ENCODE data around the gene PRKAG2.

The PRKAG2 gene

GRCh38 chr7:151900986-151901621 is 24.2 kb upstream of the PRKAG2 start:
- in situ Hi-C loops (cut with MboI; ENCODE audit: low sequenced_read_pairs) = no loop called here

- in situ Hi-C loops (cut with MboI; ENCODE audit: low sequenced_read_pairs) = no loop called here
Observed at GRCh38 chr7:151900591-151900985, 23.7 kb upstream of the PRKAG2 start.

GRCh38 chr7:151899513-151900360 is 22.8 kb upstream of the PRKAG2 start:
- in situ Hi-C loops (cut with MboI; ENCODE audit: low sequenced_read_pairs) = no loop called here

- in situ Hi-C loops (cut with MboI; ENCODE audit: low sequenced_read_pairs) = no loop called here
Observed at GRCh38 chr7:151897951-151898686, 21.2 kb upstream of the PRKAG2 start.

GRCh38 chr7:151897161-151897731 is 20.3 kb upstream of the PRKAG2 start:
- in situ Hi-C loops (cut with MboI; ENCODE audit: low sequenced_read_pairs) = no loop called here

GRCh38 chr7:151896486-151896885 is 19.6 kb upstream of the PRKAG2 start:
- in situ Hi-C loops (cut with MboI; ENCODE audit: low sequenced_read_pairs) = no loop called here

GRCh38 chr7:151896086-151896485 is 19.2 kb upstream of the PRKAG2 start:
- in situ Hi-C loops (cut with MboI; ENCODE audit: low sequenced_read_pairs) = no loop called here

- in situ Hi-C loops (cut with MboI; ENCODE audit: low sequenced_read_pairs) = no loop called here
Observed at GRCh38 chr7:151895631-151896031, 18.7 kb upstream of the PRKAG2 start.

GRCh38 chr7:151895008-151895630 is 18.2 kb upstream of the PRKAG2 start:
- in situ Hi-C loops (cut with MboI; ENCODE audit: low sequenced_read_pairs) = no loop called here

- in situ Hi-C loops (cut with MboI; ENCODE audit: low sequenced_read_pairs) = no loop called here
Observed at GRCh38 chr7:151894111-151895007, 17.4 kb upstream of the PRKAG2 start.

GRCh38 chr7:151893405-151893923 is 16.5 kb upstream of the PRKAG2 start:
- in situ Hi-C loops (cut with MboI; ENCODE audit: low sequenced_read_pairs) = no loop called here

GRCh38 chr7:151891753-151892152 is 14.8 kb upstream of the PRKAG2 start:
- in situ Hi-C loops (cut with MboI; ENCODE audit: low sequenced_read_pairs) = no loop called here

- in situ Hi-C loops (cut with MboI; ENCODE audit: low sequenced_read_pairs) = no loop called here
Observed at GRCh38 chr7:151891182-151891581, 14.3 kb upstream of the PRKAG2 start.

GRCh38 chr7:151890355-151891004 is 13.6 kb upstream of the PRKAG2 start:
- in situ Hi-C loops (cut with MboI; ENCODE audit: low sequenced_read_pairs) = no loop called here

- in situ Hi-C loops (cut with MboI; ENCODE audit: low sequenced_read_pairs) = no loop called here
Observed at GRCh38 chr7:151889406-151890354, 12.8 kb upstream of the PRKAG2 start.

GRCh38 chr7:151888079-151889067 is 11.5 kb upstream of the PRKAG2 start:
- in situ Hi-C loops (cut with MboI; ENCODE audit: low sequenced_read_pairs) = no loop called here

- in situ Hi-C loops (cut with MboI; ENCODE audit: low sequenced_read_pairs) = no loop called here
Observed at GRCh38 chr7:151886783-151887182, 9.9 kb upstream of the PRKAG2 start.

Data from HL-60/S4 (cell line).